NOMO-1 treated with DMSO at 0.1 percent for 48 hours (cell line): ENCODE data around the gene ICOS.
"Not testable (repeated sequence)": the region's sequence is repeated elsewhere in the genome, so short reads cannot be mapped to it uniquely, and the experiment has no call there.

ENCODE experiments used
- DNase-seq: peaks from one replicate; lab custom pipeline; 2025; ENCODE audit not compliant: unreplicated experiment; lab: John Stamatoyannopoulos, UW

Gene ICOS

DNA sequence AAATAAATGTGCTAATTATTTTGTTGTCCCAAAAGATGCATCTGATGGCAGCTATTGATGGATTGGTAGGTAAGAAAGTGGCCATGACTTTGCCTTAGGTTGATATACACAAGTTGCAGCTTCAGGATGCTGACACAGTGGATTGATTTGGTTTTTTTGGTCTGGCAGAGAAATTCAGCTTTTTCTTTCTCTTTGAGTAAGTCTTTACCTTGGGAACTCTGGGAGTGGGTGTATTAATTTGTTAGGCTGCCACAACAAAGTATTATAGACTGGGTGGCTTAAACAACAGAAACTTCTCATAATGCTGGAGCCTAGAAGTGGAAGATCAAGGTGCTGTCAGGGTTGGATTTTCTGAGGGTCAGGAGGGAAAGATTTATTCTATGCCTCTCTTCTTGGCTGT is 19.8 kb upstream of the ICOS start:
- no peak for DNase-seq

DNA sequence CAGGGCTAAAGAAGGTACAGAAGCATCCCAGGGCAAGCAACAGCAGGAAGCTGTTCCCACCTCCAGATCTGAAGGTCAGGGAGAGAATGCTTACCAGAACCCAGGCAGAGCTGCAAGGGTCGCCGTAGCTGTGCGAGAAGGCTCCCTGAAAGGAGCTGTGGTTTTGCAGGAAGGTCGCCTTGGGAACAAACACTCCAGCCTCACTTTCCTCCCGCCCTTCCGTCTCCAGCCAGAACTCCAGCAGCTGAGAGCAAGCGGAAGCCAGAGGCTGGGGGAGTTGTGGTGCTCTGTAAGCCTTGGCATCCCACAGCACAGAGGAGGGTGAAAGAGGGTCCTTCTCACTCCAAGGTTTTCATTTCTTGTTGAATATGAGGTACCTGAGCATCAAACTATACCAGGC is 18.3 kb upstream of the ICOS start:
- DNase-seq, result no peak

DNA sequence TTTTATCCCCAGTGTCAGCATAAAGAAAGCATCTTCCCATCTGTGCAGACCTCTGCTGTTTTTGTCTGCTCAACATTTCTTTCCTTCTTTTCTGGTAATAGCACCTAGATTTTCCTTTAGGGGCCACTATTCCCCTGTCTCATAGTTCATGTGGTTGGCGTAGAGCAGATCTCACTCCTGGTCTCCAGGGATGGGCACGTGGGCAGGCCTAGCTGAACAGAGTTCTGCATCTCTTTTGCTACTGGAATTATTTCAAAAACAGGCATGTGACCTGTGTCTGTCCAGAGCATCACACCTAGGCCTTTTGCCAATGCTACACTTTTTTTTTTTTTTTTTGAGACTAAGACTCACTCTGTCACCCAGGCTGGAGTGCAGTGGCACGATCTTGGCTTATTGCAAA is 17.7 kb upstream of the ICOS start:
- DNase-seq, result no peak

DNA sequence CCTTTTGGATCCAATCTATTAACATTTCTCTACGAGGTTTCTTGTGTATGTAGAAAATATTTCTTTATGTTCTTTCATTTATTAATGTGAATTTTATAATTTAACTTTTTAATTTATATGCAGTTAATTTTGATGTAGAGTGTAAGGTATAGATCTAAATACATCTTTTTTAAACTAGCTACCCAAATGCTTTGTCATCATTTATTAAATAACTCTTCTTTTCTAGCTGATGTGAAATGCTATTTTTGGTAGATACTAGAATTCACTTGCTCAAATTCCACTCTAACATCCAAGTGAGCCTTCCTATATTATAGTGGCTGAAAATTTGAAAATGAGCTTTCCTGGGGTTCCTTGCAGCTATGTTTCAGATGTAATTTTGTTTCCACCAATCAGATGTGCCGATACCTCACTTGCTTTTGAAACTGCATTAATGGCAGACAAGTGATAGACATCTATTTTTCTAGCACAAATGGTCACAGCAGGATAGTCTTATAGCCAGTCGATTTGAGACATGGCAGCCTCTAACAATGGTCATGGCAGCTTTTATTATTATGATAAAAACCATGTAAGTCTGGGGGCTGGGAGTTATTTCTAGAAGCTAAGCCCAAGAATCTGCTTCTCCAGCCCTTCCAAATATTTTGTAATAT is 10.9 kb upstream of the ICOS start:
- no peak for DNase-seq

DNA sequence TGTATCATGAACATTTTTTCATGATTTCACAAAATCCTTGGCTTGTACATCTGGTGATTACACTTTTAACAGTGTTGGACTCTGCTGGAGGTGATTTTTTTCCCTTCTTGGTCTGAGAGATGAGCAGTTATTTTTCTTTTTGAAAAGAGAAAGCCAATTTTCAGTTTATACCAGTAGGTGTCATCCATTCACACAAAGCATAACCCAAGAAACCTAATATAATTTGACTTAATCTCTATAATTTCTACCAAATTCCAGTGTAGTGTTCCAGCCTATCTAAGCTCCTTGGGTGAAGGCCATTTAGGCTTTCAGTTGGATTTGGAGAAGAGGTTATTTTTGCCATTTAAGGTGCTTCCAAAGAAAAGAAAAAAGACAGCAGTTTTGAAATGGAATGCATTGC is 7.7 kb upstream of the ICOS start:
- no peak for DNase-seq

DNA sequence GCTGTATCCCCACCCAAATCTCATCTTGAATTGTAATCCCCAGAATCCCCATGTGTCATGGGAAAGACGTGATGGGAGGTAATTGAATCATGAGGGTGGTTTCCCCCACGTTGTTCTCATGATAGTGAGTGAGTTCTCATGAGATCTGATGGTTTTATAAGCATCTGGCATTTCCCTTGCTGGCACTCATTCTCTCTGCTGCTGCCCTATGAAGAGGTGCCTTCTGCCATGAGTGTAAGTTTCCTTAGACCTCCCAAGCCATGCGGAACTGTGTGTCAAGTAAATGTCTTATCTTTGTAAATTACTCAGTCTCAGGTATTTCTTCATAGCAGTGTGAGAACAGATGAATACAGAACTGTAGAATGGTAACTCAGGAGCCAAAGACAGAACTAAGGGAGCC is 5.3 kb upstream of the ICOS start:
- not testable (repeated sequence) for DNase-seq

DNA sequence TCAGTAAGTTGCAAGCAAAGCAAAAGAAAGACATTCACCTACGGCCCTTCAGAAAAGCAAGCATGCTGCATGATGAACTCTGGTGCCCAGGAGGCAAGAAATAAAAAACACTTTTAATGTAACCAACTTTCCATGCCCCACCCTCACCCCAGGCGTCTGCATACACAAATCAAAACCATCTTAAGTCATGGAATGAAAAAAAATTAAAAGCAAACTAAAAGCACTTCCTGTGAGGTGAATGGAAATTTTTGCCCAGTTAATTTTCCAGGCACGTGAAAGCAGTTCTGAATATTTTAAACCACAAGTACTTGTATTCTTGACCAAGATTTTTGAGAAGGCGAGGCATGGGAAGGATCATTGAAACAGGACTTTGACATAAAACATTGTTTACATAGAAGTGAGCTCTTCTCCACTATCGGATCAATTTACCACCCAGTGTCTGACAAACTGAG is 2.5 kb upstream of the ICOS start:
- no peak for DNase-seq

DNA sequence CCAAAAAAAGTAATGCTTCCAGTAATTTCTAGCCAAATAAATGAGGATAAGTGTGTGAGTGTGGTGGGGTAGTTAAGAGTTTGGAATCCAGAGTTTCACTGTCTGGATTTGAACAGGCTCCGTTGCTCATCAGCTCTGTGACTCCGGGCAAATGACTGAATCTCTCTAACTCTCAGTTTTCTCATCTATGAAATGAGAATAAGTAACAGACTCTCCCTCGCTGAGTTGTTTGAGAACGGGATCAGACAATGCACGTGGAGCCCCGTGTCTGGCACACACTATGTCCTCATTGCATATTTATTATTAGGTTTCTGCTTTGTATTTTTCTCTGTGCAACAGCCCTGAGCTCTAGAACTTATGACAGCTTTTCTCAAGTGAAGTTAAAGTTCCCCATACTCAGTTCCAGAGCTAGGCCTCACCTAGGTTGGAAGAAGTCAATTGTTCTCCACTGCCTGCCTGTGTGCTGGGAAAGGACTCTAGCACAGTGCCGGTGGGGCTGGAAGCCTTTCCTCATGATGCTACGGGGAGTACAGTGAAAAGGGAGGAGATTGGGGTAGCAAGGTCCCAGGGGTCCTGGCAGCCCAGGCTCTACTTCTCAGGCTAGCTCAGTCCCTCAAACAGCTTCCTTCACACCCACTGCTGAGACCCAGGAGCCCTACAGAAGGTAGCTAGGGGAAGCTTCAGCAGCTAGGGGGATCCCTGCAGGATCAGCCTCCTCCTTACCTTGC is 1.7 kb upstream of the ICOS start:
- DNase-seq, result no peak

DNA sequence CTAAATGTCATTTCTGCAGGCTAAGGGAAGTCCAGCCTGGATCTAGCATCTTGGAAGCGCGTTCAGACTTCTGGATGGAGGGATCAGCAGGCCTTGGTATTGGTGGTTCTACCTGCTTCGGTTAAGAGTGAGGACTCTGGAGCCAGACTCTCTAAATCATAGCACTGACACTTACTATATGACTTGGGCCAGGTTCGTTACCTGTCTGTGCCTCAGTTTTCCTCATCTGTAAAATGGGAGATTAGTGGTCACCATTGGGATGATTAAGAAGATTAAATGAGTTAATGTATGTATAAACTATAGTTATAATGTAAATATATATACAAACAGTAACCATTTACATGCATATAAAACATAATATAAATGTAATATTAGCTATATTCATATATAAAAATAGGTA is 995 bp upstream of the ICOS start:
- no peak for DNase-seq

DNA sequence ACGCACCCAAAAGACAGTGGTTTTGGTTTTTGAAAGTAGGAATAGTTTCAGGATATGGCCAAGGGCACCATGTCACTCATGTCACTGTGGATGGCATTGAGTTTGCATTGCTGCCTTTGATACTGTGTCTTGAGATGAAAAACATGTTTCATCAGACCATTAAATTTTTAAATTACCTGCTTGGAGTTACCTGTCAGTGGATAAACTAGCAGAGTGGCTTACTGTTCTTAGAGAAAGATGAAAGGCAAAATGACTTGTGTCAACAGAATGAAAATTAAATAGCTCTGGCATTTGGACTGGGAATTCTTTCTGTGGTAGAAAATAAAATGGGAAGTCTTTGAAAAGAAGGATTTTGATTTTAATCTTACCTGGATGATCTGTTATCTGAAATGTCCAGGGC is 386 bp downstream of the ICOS start:
- no peak for DNase-seq

DNA sequence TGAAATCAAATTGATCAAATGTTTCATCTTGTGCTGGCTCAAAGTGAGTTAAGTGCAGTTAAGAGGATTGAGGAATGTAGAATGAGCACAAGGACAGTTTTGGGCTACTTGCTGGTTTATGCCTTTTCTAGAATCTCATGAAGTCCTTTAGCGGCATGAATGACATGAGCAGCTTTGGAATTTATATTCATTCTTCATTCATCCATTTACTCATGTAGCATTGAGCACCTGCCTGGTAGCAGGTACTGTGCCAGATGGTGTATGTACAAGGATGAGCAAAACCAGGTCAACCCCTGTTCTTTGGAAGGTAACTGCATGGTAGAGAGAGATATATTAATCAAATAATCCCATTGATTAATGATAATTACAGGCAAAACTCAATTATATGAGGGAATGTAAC is 1.2 kb downstream of the ICOS start:
- DNase-seq, result no peak

DNA sequence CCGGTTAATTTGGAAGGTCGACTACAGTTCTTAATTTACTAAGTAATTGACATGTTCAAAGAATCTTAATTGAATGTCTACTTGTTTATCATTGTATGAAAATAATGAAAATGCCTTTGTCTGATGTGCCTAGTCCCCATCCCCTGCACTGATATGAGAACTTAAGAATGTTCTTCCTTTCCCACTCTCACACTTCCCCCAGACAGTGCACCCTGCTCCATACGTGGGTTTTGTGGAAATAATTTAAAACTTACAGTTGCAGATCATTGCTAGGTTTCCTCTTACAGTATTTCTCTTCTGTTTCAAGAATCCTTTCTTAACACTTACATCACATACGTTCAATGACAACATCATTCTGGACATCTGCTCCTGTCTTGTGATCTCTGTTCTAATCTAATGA is 3.5 kb downstream of the ICOS start:
- no peak for DNase-seq

DNA sequence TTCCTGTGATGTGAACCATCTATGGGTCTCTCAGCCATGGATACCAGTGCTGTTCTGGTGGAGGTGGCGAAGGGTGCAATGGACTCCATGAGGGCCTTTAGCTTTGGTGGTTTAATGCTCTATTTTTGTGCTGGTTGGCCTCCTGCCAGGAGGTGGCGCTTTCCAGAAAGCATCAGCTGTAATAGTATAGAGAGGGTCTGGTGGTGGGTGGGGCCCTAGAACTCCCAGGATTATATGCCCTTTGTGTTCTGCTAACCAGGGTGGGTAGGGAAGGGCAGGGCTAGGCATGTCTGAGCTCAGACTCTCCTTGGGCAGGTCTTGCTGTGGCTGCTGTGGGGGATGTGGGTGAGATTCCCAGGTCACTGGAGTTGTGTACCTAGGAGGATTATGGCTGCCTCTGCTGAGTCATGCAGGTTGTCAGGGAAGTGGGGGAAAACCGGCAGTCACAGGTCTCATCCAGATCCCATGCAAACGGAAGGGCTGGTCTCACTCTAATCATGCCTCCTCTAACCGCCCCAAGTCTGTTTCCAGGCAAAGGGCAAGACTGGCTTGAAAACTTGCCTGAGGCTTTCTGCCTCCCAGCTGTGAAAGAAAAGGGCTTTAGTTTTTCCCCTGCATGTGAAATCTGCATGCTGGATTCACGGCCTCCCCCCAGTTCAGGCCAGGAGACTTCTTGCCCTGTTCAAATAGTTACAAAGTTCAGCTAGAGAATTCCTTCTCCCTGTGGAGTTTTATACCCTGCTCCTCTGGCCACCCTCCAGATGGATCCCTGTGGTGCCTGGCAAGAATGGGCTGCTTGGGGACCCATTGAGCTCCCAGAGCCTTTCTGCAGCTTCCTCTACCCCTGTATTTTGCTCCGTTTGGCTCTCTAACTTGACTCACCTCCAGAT is 7.2 kb downstream of the ICOS start:
- not testable (repeated sequence) for DNase-seq

DNA sequence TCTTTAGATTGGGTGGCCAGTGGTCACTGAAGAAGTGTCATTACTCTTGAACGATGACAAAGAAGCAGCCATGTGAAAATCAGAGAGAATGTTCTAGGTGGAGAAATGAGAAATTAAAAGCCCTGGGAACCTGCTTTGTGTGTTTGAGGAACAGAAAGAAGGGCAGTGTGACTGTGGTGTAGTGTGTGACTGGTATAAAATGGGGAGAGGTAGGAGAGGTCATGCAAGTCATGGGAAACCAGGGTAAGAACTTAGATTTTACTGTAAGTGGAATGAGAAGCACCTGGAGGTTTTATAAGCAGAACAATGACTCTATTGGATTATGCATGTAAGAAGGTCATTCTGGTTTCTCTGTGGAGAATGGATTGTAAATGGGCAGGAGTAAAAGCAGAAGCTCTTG is 12.2 kb downstream of the ICOS start:
- DNase-seq, result no peak

DNA sequence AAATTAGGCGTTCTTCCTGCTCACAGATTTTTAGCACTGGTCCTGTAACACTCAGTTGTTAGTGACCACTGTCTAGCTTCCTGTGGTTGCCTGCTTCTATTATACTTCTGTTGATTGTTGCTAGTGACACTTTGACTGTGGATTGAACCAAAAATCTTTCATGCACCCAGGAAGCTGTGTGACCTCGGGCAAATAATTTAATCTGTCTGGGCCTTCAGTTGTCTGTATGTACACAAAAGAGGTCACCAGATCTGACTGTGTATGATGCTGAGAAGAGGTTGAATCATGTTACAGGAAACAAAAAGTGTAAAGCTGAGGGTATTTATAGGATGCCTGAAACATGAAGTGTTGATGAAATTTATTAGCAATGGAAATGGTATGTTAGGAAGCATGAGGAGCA is 12.7 kb downstream of the ICOS start:
- no peak for DNase-seq

DNA sequence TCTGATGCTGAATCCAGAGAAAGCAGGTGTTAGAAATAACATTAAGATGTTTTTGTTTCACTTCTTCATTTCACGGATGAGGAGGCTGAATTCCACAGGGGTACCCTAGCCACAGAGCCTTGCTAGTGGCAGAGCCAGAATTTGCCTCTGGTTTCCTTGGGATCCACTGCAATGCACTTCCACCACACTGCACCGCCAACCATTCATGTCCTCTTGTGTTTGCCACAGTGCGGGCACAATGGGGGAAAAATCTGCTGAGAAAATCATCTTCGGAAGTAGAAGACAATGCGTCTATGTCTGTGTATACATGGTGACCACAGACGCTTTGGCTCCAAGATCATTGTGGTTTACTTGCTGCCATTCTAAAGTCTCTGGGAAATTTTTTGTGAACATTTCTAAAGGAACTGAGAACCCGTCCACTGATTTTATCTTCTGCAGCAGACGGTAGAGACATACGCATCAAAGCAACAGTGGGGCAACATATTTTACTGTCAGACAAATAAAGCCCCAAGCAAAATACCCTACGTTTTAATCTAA is 14.9 kb downstream of the ICOS start:
- DNase-seq, result no peak

DNA sequence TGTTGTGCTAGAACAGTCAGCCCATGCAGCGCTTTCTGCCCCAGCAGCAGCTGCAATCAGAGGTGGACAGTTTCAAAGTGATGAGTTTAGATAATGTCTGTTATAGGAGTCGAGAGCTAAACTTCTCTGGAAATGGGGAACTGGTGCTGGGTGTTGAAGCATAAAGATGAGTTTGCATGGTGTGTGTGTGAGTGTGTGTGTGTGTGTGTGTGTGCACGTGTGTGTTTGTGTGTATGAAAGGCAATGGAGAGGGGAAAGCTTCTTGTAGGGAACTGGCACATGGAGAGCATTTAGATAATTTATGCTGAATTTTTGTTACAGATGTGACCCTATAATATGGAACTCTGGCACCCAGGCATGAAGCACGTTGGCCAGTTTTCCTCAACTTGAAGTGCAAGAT is 22.7 kb downstream of the ICOS start:
- DNase-seq, result no peak

DNA sequence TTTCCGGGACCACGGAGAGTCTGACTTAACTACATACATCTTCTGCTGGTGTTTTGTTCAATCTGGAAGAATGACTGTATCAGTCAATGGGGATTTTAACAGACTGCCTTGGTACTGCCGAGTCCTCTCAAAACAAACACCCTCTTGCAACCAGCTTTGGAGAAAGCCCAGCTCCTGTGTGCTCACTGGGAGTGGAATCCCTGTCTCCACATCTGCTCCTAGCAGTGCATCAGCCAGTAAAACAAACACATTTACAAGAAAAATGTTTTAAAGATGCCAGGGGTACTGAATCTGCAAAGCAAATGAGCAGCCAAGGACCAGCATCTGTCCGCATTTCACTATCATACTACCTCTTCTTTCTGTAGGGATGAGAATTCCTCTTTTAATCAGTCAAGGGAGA is 23.1 kb downstream of the ICOS start:
- DNase-seq, result no peak

DNA sequence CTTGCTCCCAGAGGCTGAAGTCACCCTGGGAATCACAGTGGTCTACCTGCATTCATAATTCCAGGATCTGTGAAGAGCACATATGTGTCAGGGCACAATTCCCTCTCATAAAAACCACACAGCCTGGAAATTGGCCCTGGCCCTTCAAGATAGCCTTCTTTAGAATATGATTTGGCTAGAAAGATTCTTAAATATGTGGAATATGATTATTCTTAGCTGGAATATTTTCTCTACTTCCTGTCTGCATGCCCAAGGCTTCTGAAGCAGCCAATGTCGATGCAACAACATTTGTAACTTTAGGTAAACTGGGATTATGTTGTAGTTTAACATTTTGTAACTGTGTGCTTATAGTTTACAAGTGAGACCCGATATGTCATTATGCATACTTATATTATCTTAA is 24.2 kb downstream of the ICOS start:
- no peak for DNase-seq

DNA sequence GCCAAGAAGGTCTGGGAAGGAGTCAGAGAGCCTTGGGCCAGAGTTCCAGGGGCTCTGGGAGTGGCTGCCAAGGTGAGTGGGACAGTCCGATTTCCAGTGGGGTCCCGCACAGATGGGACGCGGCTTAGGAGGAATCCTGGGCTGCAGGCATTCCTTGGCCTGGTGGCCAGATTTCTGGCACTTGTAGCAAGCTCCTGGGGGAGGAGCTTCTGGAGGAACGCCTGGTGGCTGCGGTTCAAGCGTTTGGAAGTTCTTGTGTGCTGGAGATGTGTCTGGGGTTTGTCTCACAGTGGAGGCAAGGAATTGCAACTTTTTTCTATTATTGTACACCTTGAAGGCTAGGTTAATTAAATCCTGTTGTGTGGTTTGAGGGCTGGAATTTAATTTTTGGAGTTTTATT is 28.6 kb downstream of the ICOS start:
- DNase-seq, result not testable (repeated sequence)

DNA sequence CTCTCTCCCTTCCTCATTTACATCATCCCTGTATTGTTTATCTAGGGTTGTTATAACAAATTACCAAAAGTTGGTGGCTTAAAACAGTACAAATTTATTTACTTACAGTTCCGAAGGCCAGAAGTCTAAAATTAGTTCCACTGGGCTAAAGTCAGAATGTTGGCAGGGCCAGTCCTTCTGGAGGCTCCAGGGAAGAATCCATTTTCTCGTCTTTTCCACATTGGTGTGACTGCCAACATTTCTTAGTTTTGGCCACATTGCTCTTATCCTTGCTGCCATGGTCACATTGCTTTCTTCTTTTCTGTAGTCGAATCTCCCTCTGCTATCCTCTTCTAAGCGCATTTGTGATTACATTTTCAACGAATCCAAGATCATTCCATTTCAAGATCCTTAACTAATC is 34.7 kb downstream of the ICOS start:
- DNase-seq, result no peak

DNA sequence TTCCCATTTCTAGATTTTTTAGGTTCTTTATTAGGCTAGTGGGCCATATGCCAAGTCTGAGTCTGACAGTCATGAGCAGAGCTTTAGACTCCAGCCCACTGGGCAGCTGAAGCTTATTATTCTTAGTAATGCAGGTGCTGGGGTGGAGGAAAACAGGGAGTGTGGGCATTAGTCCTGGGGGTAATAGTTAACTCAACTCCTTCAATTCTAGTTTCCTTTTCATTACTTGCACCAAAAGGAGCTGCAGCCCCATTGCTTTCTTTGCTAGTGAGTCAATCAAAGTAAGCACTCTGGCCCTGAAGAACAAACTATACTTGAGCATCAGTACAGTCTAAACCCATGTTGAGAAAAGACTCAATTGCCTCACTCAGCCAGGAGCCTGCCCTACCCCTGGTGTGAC is 35.5 kb downstream of the ICOS start:
- no peak for DNase-seq
